Keratinocyte (primary cell): ENCODE measurements around the gene MYT1.

Source experiments
- EZH2 ChIP-seq: IDR thresholded peaks from one replicate; pipeline ENCODE4 v1.6.1; 2012; ENCODE audit warnings: inconsistent platforms, mild to moderate bottlenecking, low read length, moderate library complexity
- TF ChIP-seq, protein P1 (sequence below), 3 experiments: IDR thresholded peaks in 1 of 3; conservative IDR thresholded peaks in 1 of 3; optimal IDR thresholded peaks in 1 of 3; 2 replicates in 2 of 3; 3 replicates in 1 of 3; pipeline versions ENCODE3 to v1.5.1; 2011; ENCODE audit warnings: low read length in 3 of 3, mild to moderate bottlenecking in 3 of 3, moderate library complexity in 2 of 3, control low read depth in 1 of 3, inconsistent platforms in 1 of 3; ENCODE audit not compliant: insufficient read depth in 2 of 3; ENCODE audit errors: extremely low read depth in 1 of 3

DNA sequence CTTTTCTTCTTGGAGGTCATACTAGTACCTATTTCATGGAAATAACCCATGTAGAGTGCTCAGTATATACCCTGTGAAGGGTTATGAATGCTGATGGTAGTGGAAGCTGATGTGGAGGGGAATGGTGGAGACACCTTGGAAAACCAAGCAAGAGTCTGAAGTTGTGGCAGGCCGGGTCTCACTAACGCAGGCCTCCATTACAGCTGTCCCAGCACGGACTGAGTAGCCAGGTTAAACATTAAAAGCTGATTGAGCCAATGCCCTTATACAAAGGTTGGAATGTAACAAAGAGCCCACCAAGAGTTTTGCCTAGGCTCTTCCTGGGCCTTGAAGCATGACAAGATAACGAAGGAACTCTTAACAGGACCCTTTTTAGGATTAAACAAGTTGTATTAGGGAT, 89.2 kb downstream of the MYT1 start:
- TF ChIP-seq, protein P1, sequence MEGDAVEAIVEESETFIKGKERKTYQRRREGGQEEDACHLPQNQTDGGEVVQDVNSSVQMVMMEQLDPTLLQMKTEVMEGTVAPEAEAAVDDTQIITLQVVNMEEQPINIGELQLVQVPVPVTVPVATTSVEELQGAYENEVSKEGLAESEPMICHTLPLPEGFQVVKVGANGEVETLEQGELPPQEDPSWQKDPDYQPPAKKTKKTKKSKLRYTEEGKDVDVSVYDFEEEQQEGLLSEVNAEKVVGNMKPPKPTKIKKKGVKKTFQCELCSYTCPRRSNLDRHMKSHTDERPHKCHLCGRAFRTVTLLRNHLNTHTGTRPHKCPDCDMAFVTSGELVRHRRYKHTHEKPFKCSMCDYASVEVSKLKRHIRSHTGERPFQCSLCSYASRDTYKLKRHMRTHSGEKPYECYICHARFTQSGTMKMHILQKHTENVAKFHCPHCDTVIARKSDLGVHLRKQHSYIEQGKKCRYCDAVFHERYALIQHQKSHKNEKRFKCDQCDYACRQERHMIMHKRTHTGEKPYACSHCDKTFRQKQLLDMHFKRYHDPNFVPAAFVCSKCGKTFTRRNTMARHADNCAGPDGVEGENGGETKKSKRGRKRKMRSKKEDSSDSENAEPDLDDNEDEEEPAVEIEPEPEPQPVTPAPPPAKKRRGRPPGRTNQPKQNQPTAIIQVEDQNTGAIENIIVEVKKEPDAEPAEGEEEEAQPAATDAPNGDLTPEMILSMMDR (optimal IDR thresholded peaks at IDR 0.05 in 1 of 3, IDR thresholded peaks at IDR 0.05 in 1 of 3, conservative IDR thresholded peaks at IDR 0.05 in 1 of 3; ENCODE audit: extremely low read depth in 1 of 3, insufficient read depth in 2 of 3, low read length in 3 of 3) = no peak
- no peak for TF ChIP-seq EZH2
